HL-60/S4 treated with phorbol 12-myristate 13-acetate at 8.2 ng/mL for 4 days and 3 days (cell line): ENCODE results near the gene NELFB.
"Not testable (repeated sequence)": the region's sequence is repeated elsewhere in the genome, so short reads cannot be mapped to it uniquely, and the experiment has no call there.

Experiments used
- in situ Hi-C: fragments of 300-500 bp; cut with MboI; formaldehyde crosslinking; loops from 2 replicates; pipeline ENCODE4 v1.15.0; 2022; ENCODE audit warnings: low sequenced_read_pairs

The NELFB gene

DNA sequence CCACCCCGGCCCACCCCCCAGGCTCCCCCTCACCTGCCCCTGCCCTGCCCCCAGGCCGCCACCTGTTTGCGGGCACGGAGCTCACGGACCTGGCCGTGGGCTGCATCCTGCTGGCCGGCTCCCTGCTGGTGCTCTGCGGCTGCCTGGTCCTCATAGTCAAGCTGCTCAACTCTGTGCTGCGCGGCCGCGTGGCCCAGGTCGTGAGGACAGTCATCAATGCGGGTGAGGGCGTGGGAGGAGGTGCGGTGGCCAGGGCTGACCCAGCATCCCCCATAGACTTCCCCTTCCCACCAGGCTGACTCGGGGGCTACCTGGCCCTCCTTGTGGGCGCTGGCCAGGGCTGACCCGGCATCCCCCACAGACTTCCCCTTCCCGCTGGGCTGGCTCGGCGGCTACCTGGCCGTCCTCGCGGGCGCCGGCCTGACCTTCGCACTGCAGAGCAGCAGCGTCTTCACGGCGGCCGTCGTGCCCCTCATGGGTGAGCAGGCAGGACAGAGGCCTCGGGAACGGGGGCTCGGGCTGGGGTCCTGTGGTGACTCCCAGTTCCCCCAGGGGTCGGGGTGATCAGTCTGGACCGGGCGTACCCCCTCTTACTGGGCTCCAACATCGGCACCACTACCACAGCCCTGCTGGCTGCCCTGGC is 21.0 kb upstream of the NELFB start:
- in situ Hi-C loops = no loop called here

- in situ Hi-C loops = no loop called here
These were observed 20.2 kb upstream of the NELFB start for GRCh38 chr9:137234758-137235423.

DNA sequence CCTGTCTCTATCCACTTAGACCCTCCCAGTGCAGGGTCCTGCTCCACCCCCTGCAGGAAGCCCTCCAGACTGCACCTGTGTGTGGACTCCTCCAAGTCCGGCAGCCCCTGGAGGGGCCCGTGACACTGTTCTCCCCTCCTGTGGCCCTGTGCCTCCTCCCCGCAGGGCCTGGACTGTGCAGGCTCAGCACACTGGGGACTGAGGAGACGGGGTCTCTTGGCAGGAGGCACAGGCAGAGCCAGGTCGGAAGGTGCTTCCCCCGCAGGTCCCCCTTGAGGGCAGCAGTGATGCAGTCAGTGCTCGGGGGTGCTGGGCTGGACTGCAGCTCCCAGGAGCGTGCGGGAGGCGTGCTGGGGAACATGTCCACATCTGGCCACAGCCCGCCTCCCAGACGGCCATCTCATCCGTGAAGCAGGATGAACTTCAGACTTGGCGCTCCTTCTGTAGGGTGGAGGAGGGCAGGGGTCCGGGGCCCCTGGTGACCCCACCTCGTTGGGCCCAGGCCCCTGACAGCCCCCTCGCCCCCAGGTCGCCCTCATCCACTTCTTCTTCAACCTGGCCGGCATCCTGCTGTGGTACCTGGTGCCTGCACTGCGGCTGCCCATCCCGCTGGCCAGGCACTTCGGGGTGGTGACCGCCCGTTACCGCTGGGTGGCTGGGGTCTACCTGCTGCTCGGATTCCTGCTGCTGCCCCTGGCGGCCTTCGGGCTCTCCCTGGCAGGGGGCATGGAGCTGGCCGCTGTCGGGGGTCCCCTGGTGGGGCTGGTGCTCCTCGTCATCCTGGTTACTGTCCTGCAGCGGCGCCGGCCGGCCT is 19.5 kb upstream of the NELFB start:
- in situ Hi-C loops = no loop called here

GRCh38 chr9:137236238-137236935 is 18.7 kb upstream of the NELFB start:
- in situ Hi-C loops = no loop called here

- in situ Hi-C loops = no loop called here
These were observed 18.1 kb upstream of the NELFB start for GRCh38 chr9:137236936-137237421.

DNA sequence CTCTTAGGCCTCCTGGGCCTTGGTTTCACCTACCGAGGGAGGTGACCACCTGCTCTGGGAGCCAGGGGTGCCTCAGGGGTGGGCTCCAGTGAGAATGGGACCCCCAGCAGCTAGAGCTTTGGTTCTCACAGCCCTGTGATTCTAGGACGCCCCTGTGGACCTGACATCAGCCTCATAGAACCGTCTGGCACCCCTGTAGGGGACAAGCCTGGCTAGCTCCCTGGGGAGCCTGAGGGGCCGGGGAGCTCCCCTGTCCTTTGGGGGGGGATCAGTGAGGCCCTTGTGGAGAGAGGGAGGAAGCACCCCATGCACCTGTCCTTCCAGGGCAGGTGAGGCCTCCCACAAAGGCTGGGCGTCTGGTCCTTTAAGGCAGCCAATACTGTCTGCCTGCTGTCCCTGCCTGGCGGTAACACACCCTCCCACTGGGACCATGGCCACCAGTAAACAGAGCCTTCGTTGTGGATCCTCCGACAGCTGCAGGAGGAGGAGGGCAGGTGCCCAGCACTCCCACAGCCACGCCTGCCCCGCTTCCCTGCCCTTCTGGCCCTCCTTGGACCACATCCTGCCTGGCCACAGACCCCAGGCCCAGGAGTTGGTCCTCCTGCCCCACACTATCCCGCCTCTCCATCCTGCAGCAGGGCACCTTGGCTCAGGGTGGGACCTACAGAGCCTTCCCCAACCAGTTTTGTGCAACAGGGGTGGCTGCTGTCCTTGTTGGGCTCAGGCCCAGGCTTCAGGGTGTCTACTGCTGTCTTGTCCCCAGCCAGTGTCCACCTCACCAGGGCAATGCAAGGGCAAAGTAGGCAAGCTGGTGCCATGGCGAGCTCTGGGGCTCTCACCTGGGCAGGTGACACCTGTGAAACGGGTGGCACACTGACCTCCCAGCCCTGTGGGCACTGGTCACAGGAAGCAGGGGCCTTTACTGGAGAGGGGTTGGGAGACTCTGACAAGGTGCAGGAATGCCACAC is 17.1 kb upstream of the NELFB start:
- in situ Hi-C loops = no loop called here

DNA sequence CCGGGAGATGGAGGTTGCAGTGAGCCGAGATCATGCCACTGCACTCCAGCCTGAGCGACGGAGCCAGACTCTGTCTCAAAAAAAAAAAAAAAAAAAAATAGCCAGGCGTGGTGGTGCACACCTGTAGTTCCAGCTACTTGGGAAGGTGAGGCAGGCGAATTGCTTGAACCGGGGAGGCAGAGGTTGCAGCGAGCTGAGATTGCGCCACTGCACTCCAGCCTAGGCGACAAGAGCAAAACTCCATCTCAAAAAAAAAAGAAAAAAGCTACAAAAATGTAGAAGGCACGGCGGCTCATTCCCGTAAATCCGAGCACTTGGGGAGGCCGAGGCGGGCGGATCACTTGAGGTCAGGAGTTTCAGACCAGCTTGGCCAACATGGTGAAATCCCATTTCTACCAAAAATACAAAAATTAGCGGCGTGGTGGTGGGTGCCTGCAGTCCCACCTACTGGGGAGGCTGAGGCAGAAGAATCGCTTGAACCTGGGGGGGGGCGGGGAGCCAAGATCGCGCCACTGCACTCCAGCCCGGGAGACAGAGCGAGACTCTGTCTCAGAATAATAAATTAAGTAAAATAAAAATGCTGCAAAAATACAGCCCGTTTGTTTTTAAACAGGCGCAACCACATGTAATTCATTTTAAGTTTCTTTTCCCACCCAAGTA is 15.5 kb upstream of the NELFB start:
- in situ Hi-C loops = not testable (repeated sequence)

GRCh38 chr9:137240318-137240840 is 14.7 kb upstream of the NELFB start:
- in situ Hi-C loops = no loop called here

DNA sequence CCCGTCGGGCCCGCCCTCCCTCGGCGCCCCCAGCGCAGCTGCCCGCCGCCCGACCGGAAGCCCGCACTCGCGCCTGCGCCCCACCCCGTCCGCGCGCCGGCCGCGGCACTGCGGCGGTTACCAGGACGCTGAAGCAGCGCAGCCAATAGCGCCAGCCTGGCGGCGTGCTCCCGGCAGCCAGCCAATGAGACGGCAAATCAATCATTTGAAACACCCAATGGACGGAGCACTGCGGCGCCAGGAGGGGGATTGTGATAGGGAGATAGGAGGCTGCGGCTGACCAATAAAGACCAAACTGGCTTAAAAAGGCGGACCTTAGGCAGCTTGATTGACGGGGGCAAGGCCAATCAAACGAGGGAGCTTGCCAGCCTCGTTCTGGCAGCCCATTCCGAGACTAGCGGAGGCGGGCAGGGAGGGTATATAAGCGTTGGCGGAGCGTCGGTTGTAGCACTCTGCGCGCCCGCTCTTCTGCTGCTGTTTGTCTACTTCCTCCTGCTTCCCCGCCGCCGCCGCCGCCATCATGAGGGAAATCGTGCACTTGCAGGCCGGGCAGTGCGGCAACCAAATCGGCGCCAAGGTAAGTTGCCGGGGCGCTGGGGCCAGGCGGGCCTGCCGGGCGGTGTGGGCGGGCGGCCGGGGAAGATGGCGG is 14.2 kb upstream of the NELFB start, which contains the start of gene TUBB4B:
Gene TUBB4B (plus strand): TSS at position 447 of the 649 bp plus-strand sequence. CDS start 74 bp downstream, at position 521.
- in situ Hi-C loops = no loop called here

DNA sequence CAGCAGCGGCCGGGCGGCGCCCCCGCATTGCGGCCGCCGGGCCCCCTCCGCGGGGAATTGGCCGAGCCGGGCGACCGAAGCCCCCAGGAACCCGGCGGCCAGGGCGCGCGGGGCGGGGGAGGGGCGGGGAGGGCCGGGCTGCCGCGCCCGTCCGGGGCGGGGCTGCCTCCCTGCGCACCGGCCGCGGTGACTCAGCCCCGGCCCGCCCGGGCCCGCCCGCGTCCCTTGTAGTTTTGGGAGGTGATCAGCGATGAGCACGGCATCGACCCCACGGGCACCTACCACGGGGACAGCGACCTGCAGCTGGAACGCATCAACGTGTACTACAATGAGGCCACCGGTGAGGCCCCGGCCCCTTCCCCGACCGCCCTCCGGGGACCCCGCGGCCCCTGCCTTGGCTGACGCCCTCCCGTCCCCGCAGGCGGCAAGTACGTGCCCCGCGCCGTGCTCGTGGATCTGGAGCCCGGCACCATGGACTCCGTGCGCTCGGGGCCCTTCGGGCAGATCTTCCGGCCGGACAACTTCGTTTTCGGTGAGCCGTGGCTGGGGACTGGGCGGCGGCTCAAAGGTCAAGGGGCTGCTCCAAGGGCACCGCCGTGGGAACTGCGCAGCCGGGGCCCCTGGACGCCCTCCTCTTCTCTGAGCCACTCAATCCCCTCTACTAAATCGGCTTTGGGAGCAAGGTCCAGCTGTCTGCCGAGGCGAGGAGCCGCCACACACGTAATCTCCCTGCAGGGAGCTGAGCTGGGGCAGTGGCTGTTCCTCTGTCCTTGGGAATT is 13.4 kb upstream of the NELFB start:
- in situ Hi-C loops = no loop called here

DNA sequence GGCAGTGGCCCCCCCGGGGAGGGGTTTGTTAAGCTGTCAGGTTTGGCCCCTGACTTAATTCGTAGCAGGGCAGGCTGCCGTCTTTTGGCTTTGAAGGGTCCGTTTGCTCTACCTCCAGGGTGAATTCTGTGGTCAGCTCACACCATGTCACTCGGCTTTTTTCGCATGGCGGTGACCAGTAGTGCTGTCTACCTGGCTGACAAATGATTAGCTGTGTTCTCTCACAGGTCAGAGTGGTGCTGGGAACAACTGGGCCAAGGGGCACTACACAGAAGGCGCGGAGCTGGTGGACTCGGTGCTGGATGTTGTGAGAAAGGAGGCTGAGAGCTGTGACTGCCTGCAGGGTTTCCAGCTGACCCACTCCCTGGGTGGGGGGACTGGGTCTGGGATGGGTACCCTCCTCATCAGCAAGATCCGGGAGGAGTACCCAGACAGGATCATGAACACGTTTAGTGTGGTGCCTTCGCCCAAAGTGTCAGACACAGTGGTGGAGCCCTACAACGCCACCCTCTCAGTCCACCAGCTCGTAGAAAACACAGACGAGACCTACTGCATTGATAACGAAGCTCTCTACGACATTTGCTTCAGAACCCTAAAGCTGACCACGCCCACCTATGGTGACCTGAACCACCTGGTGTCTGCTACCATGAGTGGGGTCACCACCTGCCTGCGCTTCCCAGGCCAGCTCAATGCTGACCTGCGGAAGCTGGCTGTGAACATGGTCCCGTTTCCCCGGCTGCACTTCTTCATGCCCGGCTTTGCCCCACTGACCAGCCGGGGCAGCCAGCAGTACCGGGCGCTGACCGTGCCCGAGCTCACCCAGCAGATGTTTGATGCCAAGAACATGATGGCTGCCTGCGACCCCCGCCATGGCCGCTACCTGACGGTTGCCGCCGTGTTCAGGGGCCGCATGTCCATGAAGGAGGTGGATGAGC is 12.6 kb upstream of the NELFB start:
- in situ Hi-C loops = no loop called here

DNA sequence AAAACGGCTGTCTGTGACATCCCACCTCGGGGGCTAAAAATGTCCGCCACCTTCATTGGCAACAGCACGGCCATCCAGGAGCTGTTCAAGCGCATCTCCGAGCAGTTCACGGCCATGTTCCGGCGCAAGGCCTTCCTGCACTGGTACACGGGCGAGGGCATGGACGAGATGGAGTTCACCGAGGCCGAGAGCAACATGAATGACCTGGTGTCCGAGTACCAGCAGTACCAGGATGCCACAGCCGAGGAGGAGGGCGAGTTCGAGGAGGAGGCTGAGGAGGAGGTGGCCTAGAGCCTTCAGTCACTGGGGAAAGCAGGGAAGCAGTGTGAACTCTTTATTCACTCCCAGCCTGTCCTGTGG is 11.9 kb upstream of the NELFB start:
- in situ Hi-C loops = not testable (repeated sequence)

- in situ Hi-C loops = no loop called here
These were observed 11.3 kb upstream of the NELFB start for GRCh38 chr9:137243626-137244485.

- in situ Hi-C loops = no loop called here
These were observed 10.4 kb upstream of the NELFB start for GRCh38 chr9:137244486-137245449.
